Measurements from ENCODE around the gene BCL2L14. TPM values are rescaled to one million over a fixed set of nuclear protein-coding genes. Genes with fewer than 3 reads are reported as not detected.

The BCL2L14 gene

Small RNA genes lying within 50 kb of the gene (microRNA-seq; reads per million reads assigned to microRNA genes)
- gene MIR1244-4: not detected
